ENCODE measurements around the gene RAD51B.

Gene RAD51B

DNA sequence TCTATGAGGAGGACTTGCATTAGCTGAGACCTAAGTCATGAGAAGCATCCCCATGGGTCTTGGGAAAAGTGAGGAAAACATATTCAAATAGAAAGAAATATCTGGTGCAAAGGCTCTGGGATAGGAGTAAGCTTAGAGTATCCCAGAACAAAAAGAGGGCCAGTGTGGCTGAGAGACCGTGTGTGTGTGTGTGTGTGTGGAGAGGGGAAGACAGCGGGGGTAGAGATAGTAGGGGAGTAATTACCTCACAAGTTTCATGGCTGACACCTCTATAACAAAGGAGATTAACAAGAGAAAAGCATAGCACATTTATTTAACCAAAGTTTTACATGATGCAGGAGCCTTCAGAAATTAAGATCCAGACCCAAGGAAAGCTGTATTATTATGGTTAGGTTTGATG lies 440.5 kb downstream of the RAD51B start:
- no peak for DNase-seq

DNA sequence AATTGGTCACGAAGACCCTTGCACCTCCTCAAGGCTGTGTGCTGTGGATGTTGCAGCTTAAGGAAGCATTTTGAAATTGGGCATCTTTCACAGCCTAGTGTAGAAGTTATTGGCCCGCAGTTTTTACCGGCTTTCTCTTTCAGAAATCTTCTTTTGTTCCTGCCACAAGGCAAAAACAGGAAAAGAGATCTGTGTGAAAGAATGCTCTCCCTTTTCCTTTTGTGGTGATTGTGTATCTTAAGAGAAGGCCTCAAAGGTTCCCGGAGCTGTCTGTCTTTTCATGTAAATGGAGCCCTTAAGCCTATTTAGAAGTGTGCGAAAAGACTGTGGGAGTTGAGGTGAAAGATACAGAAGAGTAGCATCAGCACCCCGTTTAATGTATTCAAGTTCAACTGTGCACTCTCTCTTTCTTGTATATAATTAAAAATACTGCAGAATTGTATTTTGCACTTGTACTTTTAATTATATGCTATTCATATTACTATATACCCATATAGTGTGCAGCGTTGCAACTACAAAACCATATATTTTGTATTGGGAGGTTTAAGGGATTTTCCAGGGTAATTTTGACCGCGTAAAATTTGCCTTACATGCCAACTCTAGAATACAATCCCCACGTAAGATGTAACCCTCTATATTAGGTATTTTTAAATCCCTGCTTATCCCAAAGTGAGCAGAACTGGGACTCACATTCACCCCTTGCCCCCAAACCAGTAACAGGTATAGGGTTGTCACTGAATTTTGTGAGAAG lies 441.7 kb downstream of the RAD51B start:
- no peak for DNase-seq

DNA sequence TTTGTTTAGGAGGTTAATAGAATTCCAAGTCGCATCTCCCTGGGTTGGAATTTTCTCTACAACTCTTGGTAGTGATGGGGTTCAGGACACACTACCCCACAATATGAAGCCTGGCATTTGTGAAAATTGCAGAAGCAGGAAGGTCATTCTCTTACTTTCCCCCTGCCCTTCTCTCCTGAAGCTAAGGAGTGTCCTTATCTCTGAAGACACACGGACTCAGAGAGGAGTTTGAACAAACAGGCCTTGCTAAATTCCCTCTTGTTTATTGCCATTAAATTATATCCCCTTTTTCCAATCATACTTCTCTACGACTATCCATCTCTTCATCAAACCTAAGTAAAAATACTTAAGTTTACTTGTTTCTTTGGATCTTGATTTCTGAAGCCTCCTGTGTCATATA lies 443.0 kb downstream of the RAD51B start:
- no peak for DNase-seq

DNA sequence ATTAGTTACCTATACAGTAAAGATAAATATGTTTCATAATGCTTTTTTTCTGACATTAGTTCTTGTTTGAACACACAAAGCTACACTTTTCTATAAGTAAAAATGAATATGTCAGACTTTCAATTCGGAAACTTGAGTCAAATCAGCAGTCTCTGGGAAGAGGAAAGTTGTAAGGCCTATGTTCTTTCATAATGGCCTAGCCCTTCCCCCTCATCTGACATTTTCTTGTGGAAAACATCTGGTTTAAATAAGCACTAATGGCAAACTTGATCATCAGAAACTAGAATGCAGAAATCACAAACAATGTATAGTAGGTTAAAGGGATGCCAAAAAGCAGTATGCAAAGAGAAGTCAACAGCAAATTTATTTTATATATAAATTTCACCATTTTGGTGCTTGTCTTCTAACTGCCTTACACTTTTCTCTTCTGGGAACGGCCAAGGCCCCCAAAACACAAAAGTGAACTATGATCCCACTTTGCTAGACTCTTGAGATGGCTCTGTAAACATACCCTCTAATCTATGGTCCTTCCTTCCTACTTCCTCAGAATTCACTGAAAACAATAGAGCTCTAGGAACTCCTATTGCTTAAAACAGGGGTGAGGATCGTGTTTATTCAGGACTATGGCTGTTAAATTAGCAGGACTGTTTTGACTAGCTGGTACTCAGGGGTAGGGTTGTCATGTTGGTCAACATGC lies 444.1 kb downstream of the RAD51B start:
- no peak for DNase-seq

DNA sequence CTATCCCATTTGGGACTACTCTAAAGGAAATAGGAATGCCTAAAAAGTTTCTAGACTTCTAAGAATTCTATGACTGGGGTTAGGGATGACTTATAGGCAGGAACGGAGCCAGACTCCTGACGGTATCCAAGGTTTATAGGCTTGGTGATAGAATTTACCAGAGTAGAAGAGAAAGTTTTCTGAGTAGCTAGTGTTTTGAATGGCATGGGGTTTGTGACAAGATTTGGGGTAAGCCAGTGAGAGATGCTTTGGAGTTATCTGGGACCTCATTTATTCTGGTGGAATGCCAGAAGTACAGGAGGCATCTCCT lies 444.6 kb downstream of the RAD51B start:
- no peak for DNase-seq

DNA sequence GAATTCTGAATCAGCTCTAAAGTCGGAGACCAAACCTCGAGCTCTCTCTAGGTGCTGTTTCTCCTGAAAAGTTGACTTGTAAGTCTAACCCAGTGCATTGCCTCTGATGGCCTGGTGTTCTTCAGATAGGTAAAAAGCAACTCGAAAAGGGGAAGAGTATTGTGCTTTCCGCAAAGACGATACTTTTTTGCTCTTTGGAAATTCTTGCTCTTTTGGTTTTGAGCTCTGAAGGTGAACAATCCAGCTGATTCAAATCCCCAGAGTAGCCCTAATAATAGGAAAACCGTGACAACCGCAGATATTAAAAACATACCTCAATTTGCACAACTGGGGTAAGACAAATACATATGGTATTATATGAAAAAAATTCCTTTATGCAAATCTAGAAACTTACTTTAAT lies 447.4 kb downstream of the RAD51B start:
- no peak for DNase-seq

DNA sequence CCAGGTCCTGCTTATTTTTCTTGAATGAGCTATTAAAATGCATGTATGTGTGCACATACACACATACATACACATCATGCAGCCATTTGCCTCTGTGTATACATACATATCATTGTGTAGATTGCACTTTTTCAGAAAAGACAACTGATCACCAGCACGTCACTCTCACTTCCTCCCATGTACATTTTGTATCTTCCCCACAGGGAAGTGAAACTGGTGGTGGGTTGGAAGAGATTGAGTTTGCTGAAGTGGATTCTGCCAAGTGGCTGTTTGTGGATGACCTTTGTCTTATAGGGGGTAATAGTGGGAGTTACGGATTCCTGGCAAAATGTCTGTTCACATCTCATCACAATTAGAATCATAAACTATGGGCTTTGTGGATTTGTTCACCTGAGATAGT lies 448.6 kb downstream of the RAD51B start:
- no peak for DNase-seq

DNA sequence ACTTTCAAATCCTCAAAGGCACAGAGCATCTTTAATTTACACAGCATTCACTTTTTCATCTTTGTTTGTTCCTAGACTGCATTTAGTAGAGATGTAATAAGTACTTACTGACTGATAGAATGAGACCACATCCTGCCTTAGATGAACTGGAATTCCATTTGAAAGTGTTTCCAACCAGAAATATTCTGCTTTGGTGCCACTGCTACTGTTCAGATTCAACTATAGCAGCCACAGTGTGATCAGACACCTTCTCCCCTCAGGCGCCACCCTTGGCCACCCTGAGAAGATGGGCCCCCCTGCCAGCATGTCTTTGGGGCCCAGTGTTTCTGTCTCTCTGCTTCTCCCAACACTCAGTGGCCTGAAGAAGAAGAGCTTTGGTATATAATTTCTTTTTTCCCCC lies 449.1 kb downstream of the RAD51B start:
- no peak for DNase-seq

DNA sequence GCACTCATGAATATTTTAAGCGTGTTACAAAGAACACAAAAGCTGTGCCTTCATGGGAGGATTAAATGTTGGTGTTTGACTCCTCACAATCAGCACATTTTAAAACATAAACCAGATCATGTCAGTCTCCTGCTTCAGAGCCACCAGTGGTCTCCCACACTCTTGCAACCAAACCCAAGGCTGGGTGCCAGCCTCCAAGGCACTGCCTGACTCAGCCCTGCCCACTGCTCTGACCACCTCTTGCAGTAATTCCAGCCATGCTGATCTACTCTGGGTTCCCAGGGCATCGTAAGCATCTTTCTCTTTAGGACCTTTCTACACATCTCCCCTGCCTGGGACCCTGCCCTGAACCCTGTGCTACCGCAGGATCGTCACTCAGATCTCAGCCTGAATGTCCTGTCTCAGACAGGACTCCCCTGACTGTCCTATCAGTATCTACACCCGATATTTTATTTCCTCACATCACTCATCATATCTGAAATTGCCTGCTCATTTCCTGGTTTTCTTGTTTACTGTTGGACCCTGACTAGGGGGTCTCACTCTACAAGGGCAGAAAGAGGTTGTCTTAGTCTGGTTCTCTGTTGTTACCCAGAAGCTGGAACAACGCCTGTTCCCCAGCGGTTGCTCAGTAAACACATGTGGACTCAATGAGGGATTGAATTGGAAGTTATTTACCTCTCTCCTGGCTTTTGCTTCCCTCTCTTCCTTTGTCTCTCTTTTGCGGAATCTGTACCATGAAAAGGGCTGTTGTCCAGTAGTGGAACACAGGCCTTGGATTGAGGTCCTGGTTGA lies 449.8 kb downstream of the RAD51B start:
- no peak for DNase-seq

DNA sequence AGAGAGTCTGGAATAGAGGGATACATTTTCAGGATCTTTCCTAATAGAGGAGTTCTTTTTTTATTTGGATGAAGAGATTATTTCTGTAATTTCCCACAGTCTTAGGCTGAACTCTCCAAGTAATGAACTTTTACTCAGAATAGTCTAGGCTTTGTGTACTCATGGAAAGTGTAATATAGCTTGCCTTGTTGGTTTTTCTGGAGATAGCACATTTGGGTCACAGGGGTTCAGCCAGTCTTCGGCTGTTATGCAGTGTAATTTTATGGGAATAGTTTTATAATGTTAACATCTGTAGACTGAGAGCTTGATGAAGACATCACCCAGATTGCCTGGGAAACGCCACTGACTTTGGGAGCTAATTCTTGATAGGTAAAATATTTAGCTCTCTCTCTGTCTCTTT lies 450.8 kb downstream of the RAD51B start:
- no peak for DNase-seq

DNA sequence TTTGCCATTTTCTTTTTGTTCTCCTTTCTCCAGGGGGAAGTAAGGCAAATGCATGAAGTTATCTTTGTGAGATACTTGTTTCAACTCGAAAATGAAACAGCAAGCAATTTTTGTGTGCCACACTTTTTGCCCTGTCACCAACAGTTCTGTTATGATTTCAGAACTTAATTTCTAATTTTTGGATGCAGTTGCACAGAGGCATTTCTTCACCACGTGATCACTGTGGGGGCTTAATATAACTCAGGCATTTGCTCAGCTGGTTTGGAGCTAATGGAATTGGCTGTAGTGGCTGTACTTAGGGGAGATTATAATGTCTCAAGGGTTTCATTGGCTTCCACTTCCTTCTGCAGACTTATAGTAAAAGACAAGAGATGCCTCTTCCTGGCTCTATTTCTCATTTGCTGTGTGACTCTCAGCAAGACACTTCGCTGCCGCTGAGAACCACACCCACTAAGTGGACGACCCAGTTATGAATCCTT lies 452.4 kb downstream of the RAD51B start:
- no peak for DNase-seq

DNA sequence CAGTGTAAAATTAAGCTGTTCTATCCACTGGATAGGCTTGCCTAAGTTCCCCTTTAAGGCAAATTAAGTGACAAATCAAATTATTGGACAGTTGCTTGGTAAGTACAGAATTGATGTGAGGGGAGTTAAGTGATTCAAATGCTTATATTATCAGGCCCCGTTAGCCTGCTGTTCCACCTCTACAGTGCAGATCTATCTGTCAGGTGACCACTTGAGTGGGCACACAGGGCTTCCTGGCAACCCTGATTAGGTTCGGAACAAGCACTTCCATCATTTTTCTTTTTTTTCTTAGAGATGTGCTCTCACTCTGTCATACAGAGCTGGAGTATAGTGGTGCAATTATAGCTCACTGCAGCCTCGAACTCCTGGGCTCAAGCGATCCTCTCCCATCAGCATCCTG lies 453.8 kb downstream of the RAD51B start:
- no peak for DNase-seq

DNA sequence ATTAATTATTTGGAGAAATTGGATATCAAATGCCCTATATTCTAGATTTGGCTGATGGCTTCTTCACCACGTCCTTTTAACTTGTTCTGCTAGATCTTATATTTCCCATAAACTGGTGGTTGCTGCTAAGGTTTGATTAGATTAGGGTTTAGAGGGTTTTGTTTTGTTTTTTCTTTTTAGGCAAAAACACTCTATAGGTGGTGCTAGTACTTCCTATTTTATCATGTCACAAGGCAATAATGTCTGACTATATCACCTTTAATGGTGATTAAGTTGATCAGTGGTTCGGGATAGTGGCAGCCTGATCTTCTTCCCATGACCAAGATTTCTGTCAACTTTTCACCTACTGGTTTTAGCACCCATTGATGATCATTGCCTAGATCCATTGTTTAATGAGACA lies 455.1 kb downstream of the RAD51B start:
- DNase-seq, result no peak

DNA sequence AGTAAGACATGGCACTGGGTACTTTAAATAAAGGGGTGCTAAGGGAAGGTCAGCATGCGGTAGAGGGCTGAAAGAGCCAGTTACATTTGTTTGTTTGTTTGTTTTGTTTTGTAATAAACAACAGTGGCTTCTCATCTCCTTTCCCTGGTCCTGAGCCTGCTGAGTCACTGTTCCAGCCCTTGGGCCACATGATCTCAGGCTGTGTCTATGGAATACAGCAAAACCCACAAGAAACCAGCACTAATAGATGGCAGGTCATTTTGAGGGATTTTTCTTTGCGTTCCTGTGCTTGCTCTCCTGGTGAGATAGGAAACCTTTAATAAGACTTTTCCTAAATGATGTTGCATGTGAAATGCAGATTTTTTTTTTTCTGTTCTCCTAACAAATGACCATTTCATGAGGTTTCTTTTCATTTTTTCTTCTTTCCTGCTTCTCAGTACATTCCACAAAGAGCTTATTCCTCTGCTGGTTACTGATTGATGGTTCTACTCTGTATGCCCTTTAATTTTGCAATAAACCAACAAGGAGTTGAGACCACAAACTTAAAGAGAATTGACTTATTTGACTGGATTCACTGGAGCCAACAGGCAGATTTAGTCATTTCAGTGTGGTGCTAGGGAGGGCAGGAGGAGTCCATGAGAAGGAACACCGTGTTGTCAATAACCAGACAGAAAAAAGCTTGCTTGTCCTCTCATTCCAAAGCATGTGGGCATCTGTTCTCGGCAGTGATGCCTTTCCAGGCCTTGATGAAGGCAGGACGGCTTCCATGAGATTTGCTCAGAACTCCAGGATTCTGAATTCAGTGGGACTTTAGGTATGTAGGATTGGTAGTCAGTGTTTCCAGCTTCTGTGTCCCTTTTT lies 459.2 kb downstream of the RAD51B start:
- DNase-seq, result no peak

DNA sequence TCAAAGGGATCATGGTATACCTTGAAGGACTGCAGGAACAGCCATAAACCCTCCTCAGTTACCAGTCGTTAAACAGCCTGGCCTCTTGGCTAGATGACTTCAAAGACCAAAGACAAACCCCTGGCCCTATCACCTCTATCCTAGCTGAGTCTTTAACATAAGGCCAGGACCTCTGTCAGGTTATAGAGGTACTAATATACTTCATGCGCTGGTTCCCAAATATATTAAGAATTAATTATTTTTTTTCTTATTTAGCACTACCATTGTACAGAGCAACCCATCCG lies 459.8 kb downstream of the RAD51B start:
- no peak for DNase-seq

DNA sequence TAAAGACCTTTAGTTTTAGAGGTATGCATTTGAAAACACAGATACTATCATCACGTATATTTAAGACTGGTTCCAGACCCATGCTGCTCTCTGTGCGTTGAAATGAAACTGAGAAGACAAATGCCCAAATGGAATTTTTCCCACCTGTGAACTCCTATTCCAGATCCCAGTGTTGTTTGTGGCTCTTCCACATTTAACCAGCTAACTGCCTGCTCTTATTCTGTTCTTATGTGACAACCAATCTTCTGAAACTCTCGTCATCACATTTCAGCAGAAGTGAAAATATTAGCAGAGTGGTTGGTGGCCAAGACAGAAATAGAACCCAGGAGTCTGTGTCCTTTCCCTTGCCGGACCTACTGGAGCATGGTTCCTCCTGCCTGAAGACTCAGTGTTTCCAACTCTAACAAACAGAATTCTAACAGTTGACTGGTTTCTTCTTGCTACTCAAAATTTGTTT lies 460.2 kb downstream of the RAD51B start:
- no peak for DNase-seq

DNA sequence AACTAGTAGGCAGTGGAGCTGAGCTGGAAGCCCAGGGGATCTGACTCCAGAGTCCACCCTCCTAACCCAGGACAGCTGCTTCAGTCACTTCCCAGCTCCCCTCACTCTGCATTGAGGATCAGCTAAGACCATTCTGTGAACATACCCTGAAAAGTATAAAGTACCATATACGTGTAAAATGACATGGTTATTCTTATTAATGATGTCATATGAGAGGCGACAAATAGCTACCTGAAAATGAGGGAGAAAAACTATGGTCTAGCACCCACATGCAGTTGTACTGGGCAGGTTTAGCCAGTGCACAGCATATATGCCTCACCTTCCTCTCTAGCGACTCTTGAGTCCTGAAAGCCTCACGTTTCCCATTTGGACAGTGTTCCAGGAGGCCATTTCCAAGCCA lies 461.9 kb downstream of the RAD51B start:
- DNase-seq, result no peak

DNA sequence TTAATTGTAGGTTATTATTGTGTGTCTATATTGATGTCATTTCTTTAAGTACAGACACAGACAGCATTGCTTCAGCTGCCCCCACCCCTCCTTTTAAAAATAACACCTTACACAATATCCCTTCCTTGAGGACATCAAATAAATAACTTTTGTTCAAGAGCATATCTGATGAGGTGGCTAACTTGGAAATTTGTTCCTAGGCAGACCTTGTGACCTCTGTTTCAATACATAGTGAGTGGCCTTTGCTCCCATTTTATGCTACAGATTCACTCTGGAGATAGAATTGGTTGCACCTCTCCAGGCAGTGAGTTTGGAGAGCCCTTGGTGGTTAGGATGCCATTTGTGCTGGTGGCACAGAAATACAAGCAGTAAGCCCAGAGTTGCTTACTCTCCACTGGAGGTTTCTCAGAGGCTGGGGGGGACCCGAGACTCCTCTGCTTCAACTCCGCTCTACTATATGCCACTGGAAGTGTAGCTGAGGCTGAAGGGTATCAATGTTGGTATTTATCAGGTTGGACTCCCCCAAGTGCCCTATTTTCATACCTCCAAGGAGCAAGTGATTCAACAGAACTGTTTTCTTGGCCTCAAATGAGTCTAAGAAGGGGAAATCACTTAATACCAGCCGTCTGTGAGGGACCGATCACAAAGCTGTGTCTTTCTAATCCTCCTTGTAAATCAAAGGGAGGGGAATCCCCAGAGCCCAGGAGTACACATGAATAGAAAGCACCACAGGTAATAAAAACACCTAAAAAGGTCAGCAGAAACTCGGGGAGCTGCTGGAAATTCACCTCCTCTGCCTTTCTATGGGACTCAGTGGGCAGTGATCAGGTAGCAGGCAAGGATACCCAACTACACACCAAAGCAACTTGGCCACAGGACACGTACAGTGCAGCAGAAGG lies 463.1 kb downstream of the RAD51B start:
- no peak for DNase-seq

DNA sequence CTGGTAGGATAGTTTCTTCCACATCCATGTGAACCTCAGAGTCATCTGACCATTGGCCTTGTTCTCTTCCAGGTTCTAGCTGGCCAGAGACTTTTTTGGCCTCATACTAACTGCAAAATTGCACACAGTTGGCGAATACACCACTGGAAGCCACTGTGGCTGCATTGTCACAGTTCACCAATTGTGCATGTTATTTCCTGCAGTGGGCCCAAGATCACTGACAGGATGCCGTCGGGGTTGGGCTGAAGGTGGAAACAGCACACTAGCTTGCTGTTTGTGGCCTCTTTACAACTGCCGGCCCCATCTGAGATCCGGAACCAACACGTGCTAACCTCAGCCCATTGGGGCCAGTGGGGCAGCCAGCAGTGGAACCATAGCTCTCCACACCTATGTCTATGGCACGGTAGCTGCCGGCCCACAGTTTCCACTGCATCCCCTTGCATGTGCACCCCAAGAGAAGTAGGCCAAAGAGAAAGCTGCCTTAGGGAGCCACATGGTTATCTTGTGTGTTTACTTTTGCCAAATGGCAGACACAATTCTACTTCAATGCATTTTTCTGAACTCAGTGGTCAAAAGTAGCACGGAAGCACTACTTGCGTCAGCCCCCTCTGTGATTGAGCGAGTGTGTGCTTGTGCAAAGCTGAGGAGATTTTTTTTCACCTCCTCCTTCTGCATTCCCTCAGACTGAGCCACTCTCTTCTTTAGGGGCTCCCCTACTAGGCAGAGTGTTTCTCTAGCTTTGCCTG lies 464.0 kb downstream of the RAD51B start:
- no peak for DNase-seq

DNA sequence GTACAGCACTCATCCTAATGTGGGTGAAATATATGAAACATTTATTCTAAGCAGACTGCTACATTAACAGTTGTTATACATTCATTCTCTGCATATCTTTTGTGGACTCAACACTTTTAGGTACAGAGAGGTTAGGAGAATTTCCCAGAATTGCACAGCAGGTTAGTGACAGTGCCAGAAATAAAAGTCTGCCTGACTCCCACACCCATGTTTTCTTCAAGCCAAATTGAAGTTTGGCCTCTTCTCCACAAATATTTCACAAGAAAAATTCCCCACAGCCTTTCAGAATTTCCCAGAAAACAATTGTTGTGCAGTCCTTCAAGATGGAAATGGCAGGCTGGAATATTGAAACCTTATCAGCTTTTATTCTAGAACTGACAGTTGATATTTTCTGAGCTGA lies 464.8 kb downstream of the RAD51B start:
- no peak for DNase-seq

DNA sequence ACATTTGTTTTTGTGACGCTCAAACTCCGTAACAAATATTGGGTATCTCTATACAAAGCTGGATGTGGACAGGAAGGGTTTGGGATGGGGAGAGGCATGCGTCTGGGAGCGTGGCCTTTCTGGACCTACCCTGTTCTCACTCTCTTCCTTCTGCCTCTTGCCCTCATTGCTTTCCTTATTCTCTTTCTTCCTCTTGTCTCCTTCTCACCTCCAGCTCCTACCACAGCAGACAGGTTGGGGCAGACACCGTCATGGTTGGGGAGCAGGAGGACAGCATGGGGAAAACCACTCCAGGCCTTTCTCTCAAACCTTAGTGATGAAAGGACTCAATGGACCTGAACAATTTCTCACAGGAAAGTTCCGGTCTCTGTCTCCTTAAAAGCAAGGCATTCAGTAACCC lies 465.3 kb downstream of the RAD51B start:
- no peak for DNase-seq

All from SHP77 (cell line).